H1 (cell line): Measurements from ENCODE around the gene CDH6. TPM values are rescaled to one million over a fixed set of nuclear protein-coding genes. Genes with fewer than 3 reads are reported as not detected.

Source experiments
- CTCF ChIA-PET: fragments of 300-600 bp; sonication (Branson Sonifier 250); formaldehyde crosslinking; loops from one replicate; lab custom pipeline; 2021; ENCODE audit not compliant: partially characterized antibody; lab: Charles Lee
- POLR2A ChIA-PET: fragments of 300-600 bp; sonication (Branson Sonifier 250); formaldehyde crosslinking; loops from one replicate; lab custom pipeline; 2021; ENCODE audit warnings: inconsistent platforms; ENCODE audit not compliant: partially characterized antibody; lab: Charles Lee
- DNase-seq, 2 experiments: peaks; one replicate each; pipeline versions ENCODE4 v3.0.0 to v3.0.0-alpha.2; 2010 to 2022; ENCODE audit warnings: low spot score in 2 of 2, low read depth in 1 of 2, mixed read lengths in 1 of 2
- FAIRE-seq: peaks from 2 replicates; lab custom pipeline; 2011; peaks lifted over from hg19 to GRCh38; lab: Jason Lieb, UNC
- H2AFZ ChIP-seq: 2 replicates; pipeline ENCODE4 v1.8.1; 2012; ENCODE audit warnings: low read length, inconsistent platforms
- H2AK5ac ChIP-seq: 2 replicates; pipeline ENCODE4 v1.6.1; 2013; ENCODE audit warnings: low read depth, low read length
- H2BK120ac ChIP-seq: replicated peaks from 2 replicates; pipeline ENCODE3; 2013; ENCODE audit warnings: low read depth, low read length, inconsistent platforms
- H2BK12ac ChIP-seq: 2 replicates; pipeline ENCODE4 v1.6.1; 2013; ENCODE audit warnings: low read depth, low read length
- H2BK15ac ChIP-seq: 2 replicates; pipeline ENCODE4 v1.6.1; 2013; ENCODE audit warnings: low read length
- H2BK20ac ChIP-seq: 2 replicates; pipeline ENCODE4 v1.6.1; 2013; ENCODE audit warnings: low read length
- H2BK5ac ChIP-seq: 2 replicates; pipeline ENCODE4 v1.6.1; 2013; ENCODE audit warnings: low read depth, low read length
- H3K14ac ChIP-seq: 2 replicates; pipeline ENCODE4 v1.6.1; 2013; ENCODE audit warnings: inconsistent platforms; ENCODE audit not compliant: insufficient read length
- H3K18ac ChIP-seq: 2 replicates; pipeline ENCODE4 v1.6.1; 2013; ENCODE audit warnings: low read length; ENCODE audit errors: extremely low read depth
- H3K23ac ChIP-seq: 2 replicates; pipeline ENCODE4 v1.6.1; 2013; ENCODE audit warnings: inconsistent platforms; ENCODE audit not compliant: insufficient read length
- H3K23me2 ChIP-seq: 2 replicates; pipeline ENCODE4 v1.6.1; 2013; ENCODE audit warnings: low read depth, low read length
- H3K27ac ChIP-seq: 2 replicates; pipeline ENCODE4 v1.6.1; 2011; ENCODE audit warnings: low read depth, low read length, inconsistent platforms
- H3K27me3 ChIP-seq, 4 experiments: replicated peaks in 1 of 4; 1 replicate in 1 of 4; 2 replicates in 3 of 4; pipeline versions ENCODE4 v1.6.1 to v1.8.1; 2011 to 2013; ENCODE audit warnings: low read length in 3 of 4, mild to moderate bottlenecking in 3 of 4, inconsistent platforms in 2 of 4, mixed read lengths in 2 of 4, moderate library complexity in 1 of 4; ENCODE audit not compliant: control insufficient read depth in 3 of 4, insufficient read depth in 3 of 4; ENCODE audit errors: extremely low read depth in 1 of 4
- H3K36me3 ChIP-seq, 4 experiments: 2 replicates each; pipeline versions ENCODE4 v1.6.1 to v1.8.1; 2011 to 2013; ENCODE audit warnings: mild to moderate bottlenecking in 4 of 4, low read length in 3 of 4, moderate library complexity in 2 of 4, control low read depth in 1 of 4, inconsistent platforms in 1 of 4; ENCODE audit not compliant: insufficient read depth in 4 of 4, control insufficient read depth in 2 of 4
- H3K4ac ChIP-seq: replicated peaks from 2 replicates; pipeline ENCODE3; 2013; ENCODE audit warnings: low read length, low read depth, mixed read lengths, inconsistent platforms; ENCODE audit not compliant: insufficient read length
- H3K4me1 ChIP-seq, 4 experiments: replicated peaks in 1 of 4; 1 replicate in 1 of 4; 2 replicates in 3 of 4; pipeline versions ENCODE4 v1.6.1 to v1.8.1; 2011 to 2013; ENCODE audit warnings: low read length in 3 of 4, inconsistent platforms in 2 of 4, mixed read lengths in 1 of 4; ENCODE audit not compliant: insufficient read depth in 4 of 4, control insufficient read depth in 3 of 4
- H3K4me2 ChIP-seq, 2 experiments: 2 replicates each; pipeline versions ENCODE4 v1.6.1 to v1.8.1; 2011 to 2013; ENCODE audit warnings: low read depth in 2 of 2, low read length in 2 of 2, control low read depth in 1 of 2, inconsistent platforms in 1 of 2, mild to moderate bottlenecking in 1 of 2; ENCODE audit not compliant: insufficient read depth in 1 of 2
- H3K4me3 ChIP-seq, 4 experiments: fragments of 200-600, 300-600 bp in 1 of 4; sonication (generic), shearing (Covaris generic), sonication (Bioruptor Twin) in 1 of 4; 2 replicates each; pipeline versions ENCODE4 v1.5.1 to v1.8.1; 2011 to 2016; ENCODE audit warnings: low read length in 4 of 4, low read depth in 3 of 4, control low read depth in 2 of 4, inconsistent platforms in 2 of 4, mild to moderate bottlenecking in 2 of 4, mixed read lengths in 1 of 4, moderate library complexity in 1 of 4; ENCODE audit not compliant: insufficient read depth in 2 of 4; ENCODE audit errors: extremely low read depth in 1 of 4
- H3K56ac ChIP-seq: replicated peaks from 2 replicates; pipeline ENCODE3; 2013; ENCODE audit warnings: low read depth, mild to moderate bottlenecking, mixed read lengths, low read length, inconsistent platforms; ENCODE audit not compliant: insufficient read length
- H3K79me1 ChIP-seq: 2 replicates; pipeline ENCODE4 v1.6.1; 2013; ENCODE audit warnings: low read depth, low read length, control low read depth
- H3K79me2 ChIP-seq, 2 experiments: 2 replicates each; pipeline versions ENCODE4 v1.6.1 to v1.8.1; 2012 to 2013; ENCODE audit warnings: low read length in 2 of 2, mild to moderate bottlenecking in 2 of 2, inconsistent platforms in 1 of 2; ENCODE audit not compliant: insufficient read depth in 2 of 2, control insufficient read depth in 1 of 2
- H3K9ac ChIP-seq, 4 experiments: replicated peaks in 1 of 4; 1 replicate in 1 of 4; 2 replicates in 3 of 4; pipeline versions ENCODE4 v1.6.1 to v1.8.1; 2011 to 2013; ENCODE audit warnings: low read depth in 3 of 4, low read length in 3 of 4, control low read depth in 2 of 4, mild to moderate bottlenecking in 2 of 4, moderate library complexity in 2 of 4, inconsistent platforms in 1 of 4; ENCODE audit errors: extremely low read depth in 1 of 4
- H3K9me3 ChIP-seq, 2 experiments: 2 replicates each; pipeline versions ENCODE4 v1.6.1 to v1.8.1; 2012 to 2013; ENCODE audit warnings: mild to moderate bottlenecking in 2 of 2, moderate library complexity in 2 of 2, control low read depth in 1 of 2, inconsistent platforms in 1 of 2, low read depth in 1 of 2, low read length in 1 of 2, mixed read lengths in 1 of 2; ENCODE audit not compliant: insufficient read depth in 2 of 2
- H4K20me1 ChIP-seq, 2 experiments: replicated peaks in 1 of 2; 2 replicates each; pipeline versions ENCODE3 to v1.8.1; 2011 to 2013; ENCODE audit warnings: inconsistent platforms in 2 of 2, low read length in 2 of 2, mild to moderate bottlenecking in 1 of 2; ENCODE audit not compliant: insufficient read depth in 2 of 2, control insufficient read depth in 1 of 2
- H4K5ac ChIP-seq: 2 replicates; pipeline ENCODE4 v1.6.1; 2013; ENCODE audit warnings: low read length, low read depth, mixed read lengths, inconsistent platforms; ENCODE audit not compliant: insufficient read length
- H4K8ac ChIP-seq: 2 replicates; pipeline ENCODE4 v1.8.0; 2013; ENCODE audit warnings: mild to moderate bottlenecking, moderate library complexity, low read length, inconsistent platforms; ENCODE audit not compliant: insufficient read depth; ENCODE audit errors: extremely low read depth
- H4K91ac ChIP-seq: replicated peaks from 2 replicates; pipeline ENCODE3; 2013; ENCODE audit warnings: low read length, mixed read lengths, inconsistent platforms; ENCODE audit not compliant: insufficient read length
- ATF3 ChIP-seq: IDR thresholded peaks from 2 replicates; pipeline ENCODE4 v1.6.1; 2011; ENCODE audit warnings: low read depth, mild to moderate bottlenecking, low read length; ENCODE audit not compliant: insufficient read depth
- CEBPB ChIP-seq: IDR thresholded peaks from 2 replicates; pipeline ENCODE4 v1.6.1; 2012; ENCODE audit warnings: low read depth, low read length
- E2F6 ChIP-seq: IDR thresholded peaks from 2 replicates; pipeline ENCODE4 v1.6.1; 2012; ENCODE audit warnings: inconsistent platforms
- FOSL1 ChIP-seq: IDR thresholded peaks from 2 replicates; pipeline ENCODE4 v1.6.1; 2011; ENCODE audit warnings: mild to moderate bottlenecking, low read depth, low read length, moderate library complexity; ENCODE audit not compliant: insufficient read depth
- HDAC6 ChIP-seq: IDR thresholded peaks from one replicate; pipeline ENCODE4 v1.7.1; 2012; ENCODE audit warnings: low read depth, mild to moderate bottlenecking, inconsistent platforms, low read length, moderate library complexity
- JUN ChIP-seq: IDR thresholded peaks from 2 replicates; pipeline ENCODE4 v1.6.1; 2011; ENCODE audit warnings: low read depth, mild to moderate bottlenecking, improper control_type of control experiment, low read length
- JUND ChIP-seq: IDR thresholded peaks from 2 replicates; pipeline ENCODE4 v1.6.1; 2011; ENCODE audit warnings: mild to moderate bottlenecking, improper control_type of control experiment, low read length
- KDM5A ChIP-seq: fragments of 200-600 bp; IDR thresholded peaks from 2 replicates; pipeline ENCODE4 v1.7.1; 2012; ENCODE audit warnings: mild to moderate bottlenecking, low read length, inconsistent platforms, mixed read lengths
- SP4 ChIP-seq: IDR thresholded peaks from 2 replicates; pipeline ENCODE4 v1.6.1; 2012; ENCODE audit warnings: low read length, inconsistent platforms
- USF2 ChIP-seq: IDR thresholded peaks from 2 replicates; pipeline ENCODE4 v1.6.1; 2011; ENCODE audit warnings: low read length, improper control_type of control experiment
- WGBS, 2 experiments: shearing (Covaris generic) in 1 of 2; methylation state at CpG; one replicate each; pipeline versions ENCODE4 v1.1.6 to v1.1.7; 2013 to 2015; ENCODE audit warnings: low lambda C conversion rate in 2 of 2, mixed read lengths in 2 of 2, inconsistent platforms in 1 of 2, low coverage in 1 of 2, missing lambda C conversion rate in 1 of 2; ENCODE audit not compliant: insufficient replicate concordance in 2 of 2, insufficient coverage in 1 of 2, insufficient read length in 1 of 2; ENCODE audit errors: extremely low coverage in 1 of 2, missing lambda C conversion rate in 1 of 2; 5-methylcytosine and 5-hydroxymethylcytosine counted together
- polyA plus RNA-seq, 7 experiments: library from polyadenylated mRNA; depleted of rRNA in 3 of 7; stranded (reverse) in 5 of 7; unstranded in 2 of 7; fragments of >200 nt in 5 of 7; fragments of 200-250 nt in 2 of 7; gene quantifications; 1 replicate in 5 of 7; 2 replicates in 1 of 7; 4 replicates in 1 of 7; pipeline versions ENCODE4 v1.2.1 to v1.2.3, GENCODE V29; 2011 to 2013; ENCODE audit warnings: missing spikeins in 2 of 7, mixed read lengths in 2 of 7
- total RNA-seq: library from RNA; stranded (reverse); fragmentation: NEBNext Ultra II Directional; extraction: Animal tissue kit (Norgen Biotek cat#: 25700); gene quantifications from 2 replicates; pipeline ENCODE4 v1.2.1, GENCODE V29; 2021

The CDH6 gene
- total and polyA plus RNA-seq, 2 of the 8 experiments (the other 6 are each of a cell fraction or from before 2014, with no cell fraction given): 1.4 to 1.9 TPM

- POLR2A ChIA-PET: interaction anchor here (1.1 kb wide), 1 partner anchor 12 kb away, joined by 3 read pairs; no protein-coding TSS in a partner anchor
- no peak overlapping the region for H3K4me2 ChIP-seq
- no peak overlapping the region for H3K9ac ChIP-seq
- no peaks in the 10 kb centered on the region for H3K79me1 ChIP-seq
- H2BK120ac ChIP-seq: no peak overlapping the region
- H3K23me2 ChIP-seq: no peaks in the 10 kb centered on the region
- H3K23ac ChIP-seq: no peak overlapping the region
- H3K18ac ChIP-seq: no peak overlapping the region
- no peak overlapping the region for H2BK20ac ChIP-seq
- no peak overlapping the region for H3K56ac ChIP-seq
- H3K79me2 ChIP-seq: no peaks in the 10 kb centered on the region
- no peak overlapping the region for H3K4me3 ChIP-seq
- FAIRE-seq: peak; percentile 24
- H4K91ac ChIP-seq: no peak overlapping the region
- CTCF ChIA-PET: interaction anchor here (0.5 to 6.3 kb wide), 25 partner anchors 10 to 1459 kb away, joined by 3 to 67 read pairs (median 4); no protein-coding TSS in a partner anchor
- no peak for DNase-seq
- no peak overlapping the region for H4K5ac ChIP-seq
- no peaks in the 10 kb centered on the region for H4K20me1 ChIP-seq
- peaks cover 0 to 13% (median 6%) of the 10 kb centered on the region in 4 experiments; a peak in 3 of 7 replicates for H3K4me1 ChIP-seq
- H3K14ac ChIP-seq: no peak overlapping the region
- no peak overlapping the region for H2BK12ac ChIP-seq
- no peak overlapping the region for H2BK5ac ChIP-seq
- H3K36me3 ChIP-seq: no peaks in the 10 kb centered on the region
- H2AFZ ChIP-seq: no peak overlapping the region
- 90% methylated on average over 5 of the region's 5 CpGs; no CpG with 5 or more reads in 1 of the 2 experiments for WGBS, 2 experiments
- H4K8ac ChIP-seq: no peak overlapping the region
- H3K27ac ChIP-seq: no peak overlapping the region
- no peak overlapping the region; the same call in 1 of the 2 replicates for H2BK15ac ChIP-seq
- no peaks in the 10 kb centered on the region for H3K27me3 ChIP-seq
- no peak overlapping the region for H2AK5ac ChIP-seq
- H3K4ac ChIP-seq: no peak overlapping the region
- no peaks in the 10 kb centered on the region for H3K9me3 ChIP-seq
- TF ChIP-seq FOSL1 (no peak), JUND (no peak), CEBPB (no peak), E2F6 (peak; percentile 68; the same call in 1 of the 2 replicates), SP4 (no peak), KDM5A (no peak), ATF3 (no peak), USF2 (peak; percentile 59), JUN (no peak), HDAC6 (no peak)
These were observed 76.9 kb downstream of the CDH6 start for GRCh38 chr5:31270396-31270795.
